Measurements from ENCODE around the gene SHC3. TPM values are rescaled to one million over a fixed set of nuclear protein-coding genes. Genes with fewer than 3 reads are reported as not detected.
A peak's percentile ranks its signal among the peaks of the same experiment; 100 is the strongest.

Gene SHC3
- total RNA-seq, 6 donors from 2014 or later = 11.0 to 22.0 (median 14.0) TPM

DNA sequence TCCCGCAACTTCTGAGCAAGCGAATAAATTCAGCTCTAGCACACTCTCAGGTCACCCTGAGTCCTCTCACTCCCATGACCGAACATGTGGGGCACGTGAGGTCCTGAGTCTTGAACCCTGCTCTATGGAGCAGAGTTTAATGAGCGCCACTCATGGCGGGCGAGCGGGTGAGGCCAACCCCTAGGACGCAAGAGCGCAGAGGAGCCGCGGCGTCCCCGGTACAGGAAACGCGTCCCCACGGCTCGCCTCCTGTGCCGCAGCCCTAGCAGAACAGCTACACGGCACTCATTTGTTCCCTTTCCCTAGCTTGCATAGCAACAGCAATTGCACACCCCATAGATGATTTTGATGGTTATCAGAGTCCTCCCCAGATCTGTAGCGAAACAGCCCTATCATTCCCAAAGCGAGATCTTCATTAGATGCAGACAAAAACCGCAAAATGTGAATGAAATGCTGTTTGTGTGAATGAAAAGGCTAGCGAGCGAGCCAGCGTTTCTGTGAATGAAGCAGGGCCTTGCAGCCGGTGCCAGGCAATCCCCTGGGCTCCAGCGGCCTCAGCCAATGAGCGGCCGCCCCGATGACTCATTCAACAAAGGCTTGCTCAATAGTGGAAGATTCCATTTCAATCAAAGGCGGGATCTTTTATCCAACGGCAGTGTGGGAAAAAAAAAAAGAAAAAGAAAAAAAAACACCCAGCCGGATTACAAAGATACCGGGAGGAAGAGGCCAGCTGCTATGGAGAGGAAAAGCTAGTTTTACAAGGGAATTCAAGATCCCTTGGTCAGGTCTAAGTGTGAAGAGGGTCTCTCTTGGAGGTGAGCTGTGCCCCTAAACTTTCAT is 1.5 kb upstream of the SHC3 start:
- Histone ChIP-seq H3K27me3 (peaks cover 0 to 10% (median 5%) of the 10 kb centered on the region in 4 donors), H3K27ac (peak overlapping the region; percentile 81 to 88 (median 86)), H3K9me3 (no peaks in the 10 kb centered on the region), H3K4me1 (peaks cover 21 to 30% (median 26%) of the 10 kb centered on the region in 4 donors), H3K36me3 (no peaks in the 10 kb centered on the region), H3K4me3 (peak overlapping the region; percentile 25 to 59 (median 38))
- ATAC-seq (ENCODE audit: low FRiP score in 2 of 2) (peak; percentile 89 to 91), DNase-seq (peak; percentile 88 to 90)
- TF ChIP-seq EP300 (IDR thresholded peaks at IDR 0.05) = no peak
- TF ChIP-seq POLR2AphosphoS5 (IDR thresholded peaks at IDR 0.05) = peak; percentile 38 to 82
- peak in 2 of 4 donors; percentile 36 to 80 for TF ChIP-seq POLR2A (IDR thresholded peaks at IDR 0.05)
- WGBS, 2 donors = 1 to 2% methylated on average over 24 to 35 of the region's 35 CpGs

DNA sequence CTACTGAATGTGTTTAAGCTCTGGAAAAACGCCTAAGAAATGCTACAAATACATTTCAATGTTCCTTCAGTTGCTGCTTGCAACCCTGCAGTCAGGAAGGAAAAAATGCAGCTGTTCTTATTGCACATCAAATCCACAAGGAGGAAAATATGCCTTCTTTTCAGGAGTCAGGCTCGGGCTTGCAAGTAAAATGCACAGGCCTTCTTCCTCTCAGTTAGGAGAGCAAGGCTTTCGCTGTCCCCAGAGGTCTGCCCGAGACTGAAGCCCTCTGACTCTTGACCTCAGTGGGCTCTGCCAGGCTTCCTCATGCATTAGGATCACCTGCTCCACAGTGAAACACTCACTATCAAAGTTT is 899 bp upstream of the SHC3 start:
- TF ChIP-seq POLR2AphosphoS5 (IDR thresholded peaks at IDR 0.05) (no peak), EP300 (IDR thresholded peaks at IDR 0.05) (no peak), POLR2A (IDR thresholded peaks at IDR 0.05) (no peak)
- TF ChIP-seq, protein P1, sequence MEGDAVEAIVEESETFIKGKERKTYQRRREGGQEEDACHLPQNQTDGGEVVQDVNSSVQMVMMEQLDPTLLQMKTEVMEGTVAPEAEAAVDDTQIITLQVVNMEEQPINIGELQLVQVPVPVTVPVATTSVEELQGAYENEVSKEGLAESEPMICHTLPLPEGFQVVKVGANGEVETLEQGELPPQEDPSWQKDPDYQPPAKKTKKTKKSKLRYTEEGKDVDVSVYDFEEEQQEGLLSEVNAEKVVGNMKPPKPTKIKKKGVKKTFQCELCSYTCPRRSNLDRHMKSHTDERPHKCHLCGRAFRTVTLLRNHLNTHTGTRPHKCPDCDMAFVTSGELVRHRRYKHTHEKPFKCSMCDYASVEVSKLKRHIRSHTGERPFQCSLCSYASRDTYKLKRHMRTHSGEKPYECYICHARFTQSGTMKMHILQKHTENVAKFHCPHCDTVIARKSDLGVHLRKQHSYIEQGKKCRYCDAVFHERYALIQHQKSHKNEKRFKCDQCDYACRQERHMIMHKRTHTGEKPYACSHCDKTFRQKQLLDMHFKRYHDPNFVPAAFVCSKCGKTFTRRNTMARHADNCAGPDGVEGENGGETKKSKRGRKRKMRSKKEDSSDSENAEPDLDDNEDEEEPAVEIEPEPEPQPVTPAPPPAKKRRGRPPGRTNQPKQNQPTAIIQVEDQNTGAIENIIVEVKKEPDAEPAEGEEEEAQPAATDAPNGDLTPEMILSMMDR (IDR thresholded peaks at IDR 0.05) = peak in 1 of 6 experiments; percentile 7
- peaks cover 0 to 10% (median 5%) of the 10 kb centered on the region in 4 donors for H3K27me3 ChIP-seq
- no peak for DNase-seq

DNA sequence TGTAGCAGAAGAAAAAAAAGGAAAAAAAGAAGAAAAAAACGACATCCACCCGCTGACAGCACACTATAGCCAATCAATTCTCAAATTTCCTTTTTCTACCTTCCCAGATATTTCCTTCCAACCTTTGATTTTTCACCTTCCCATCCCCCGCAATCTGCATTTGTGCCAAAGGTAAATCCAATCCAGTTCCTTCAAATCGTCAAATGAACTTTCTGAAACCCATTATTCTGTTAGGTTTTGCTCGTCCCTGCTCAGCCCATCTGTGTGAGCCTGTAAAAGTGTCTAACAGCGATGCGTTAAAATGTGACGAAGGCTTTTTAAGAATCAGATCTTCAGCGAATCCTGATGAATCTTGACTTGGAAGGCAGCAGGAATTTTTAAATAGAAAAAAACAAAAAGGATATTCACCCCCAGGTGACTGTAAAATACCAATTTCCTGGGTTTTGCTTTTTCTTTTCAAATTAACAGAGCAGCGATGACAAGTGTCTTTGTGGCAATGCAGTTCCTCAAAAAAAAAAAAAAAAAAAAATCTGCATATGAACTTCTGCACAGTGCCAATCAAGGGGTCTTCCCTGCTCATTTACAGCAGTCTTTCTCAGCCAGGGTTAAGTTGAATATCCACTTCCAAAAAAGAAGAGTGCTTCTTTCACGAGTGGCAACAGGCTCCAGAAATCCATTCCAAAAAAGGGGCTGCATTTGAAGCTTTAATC is 367 bp upstream of the SHC3 start:
- 42% methylated on average over 11 of the region's 11 CpGs for WGBS, 2 donors
- peaks cover 0 to 10% (median 5%) of the 10 kb centered on the region in 4 donors for H3K27me3 ChIP-seq
- H3K4me3 ChIP-seq = peak overlapping the region in 3 of 4 donors; percentile 50 to 59 (median 56)
- peak overlapping the region; percentile 81 to 88 (median 86) for H3K27ac ChIP-seq
- TF ChIP-seq EP300 (IDR thresholded peaks at IDR 0.05) (no peak), POLR2AphosphoS5 (IDR thresholded peaks at IDR 0.05) (no peak), POLR2A (IDR thresholded peaks at IDR 0.05) (no peak)
- TF ChIP-seq, protein P1 (IDR thresholded peaks at IDR 0.05) = no peak
- DNase-seq (no peak), ATAC-seq (ENCODE audit: low FRiP score in 2 of 2) (no peak)
- H3K9me3 ChIP-seq = no peaks in the 10 kb centered on the region
- no peaks in the 10 kb centered on the region for H3K36me3 ChIP-seq
- H3K4me1 ChIP-seq = peaks cover 21 to 30% (median 26%) of the 10 kb centered on the region in 4 donors

More for the DNA sequence above, 899 bp upstream of the SHC3 start:
- Histone ChIP-seq H3K9me3 (no peaks in the 10 kb centered on the region), H3K4me1 (peaks cover 21 to 30% (median 26%) of the 10 kb centered on the region in 4 donors), H3K36me3 (no peaks in the 10 kb centered on the region), H3K27ac (peak overlapping the region; percentile 81 to 88 (median 86)), H3K4me3 (peak overlapping the region; percentile 25 to 59 (median 38))
- ATAC-seq (ENCODE audit: low FRiP score in 2 of 2) = no peak
- 19 to 29% methylated on average over 4 of the region's 4 CpGs for whole genome bisulfite sequencing, 2 donors

DNA sequence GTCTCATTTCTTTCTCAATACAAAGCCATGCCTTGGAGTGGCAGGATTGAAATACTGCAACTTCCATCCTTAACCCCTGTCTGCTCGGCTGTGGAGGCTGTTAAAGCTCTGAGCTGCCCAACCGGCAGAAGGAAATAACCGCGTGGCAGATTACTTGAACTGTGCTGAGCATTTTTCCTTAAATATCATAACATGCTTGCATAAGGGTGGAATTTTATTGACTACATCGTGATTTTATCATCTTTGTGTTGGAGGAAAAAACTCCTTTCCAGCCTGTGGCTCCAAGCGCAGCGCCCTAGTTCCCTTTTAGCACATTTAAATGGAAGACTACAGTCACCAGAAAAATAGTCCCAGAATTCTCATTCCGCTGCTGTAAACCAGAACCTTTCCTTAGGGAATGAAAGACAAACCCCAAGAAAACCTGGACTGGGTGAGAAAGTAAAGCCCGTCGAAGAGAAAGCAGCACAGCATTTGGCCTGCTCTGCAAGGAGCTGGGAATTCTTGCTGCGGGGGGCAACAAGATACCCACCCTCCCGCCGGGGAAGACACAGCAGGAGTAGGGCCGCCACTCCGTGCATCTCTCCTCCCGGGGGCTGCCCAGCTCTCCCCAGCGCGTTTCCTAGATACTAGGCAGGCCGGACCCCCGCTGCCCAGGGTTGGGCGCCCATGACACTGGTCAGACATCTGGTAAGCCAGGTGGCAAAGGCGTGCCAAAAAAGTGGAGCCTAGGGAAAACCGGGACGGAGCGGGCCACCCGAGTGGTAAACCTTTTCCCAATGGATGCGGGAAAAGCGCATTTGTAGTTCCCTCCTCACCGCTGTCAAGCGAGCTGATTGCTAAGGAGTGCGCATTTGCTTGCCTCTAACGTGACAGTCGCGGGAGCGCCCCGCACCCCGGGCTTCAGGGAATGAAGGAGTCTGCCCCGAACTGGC is 1.3 kb downstream of the SHC3 start:
- DNase-seq (no peak), ATAC-seq (ENCODE audit: low FRiP score in 2 of 2) (no peak)
- peaks cover 0 to 10% (median 5%) of the 10 kb centered on the region in 4 donors for H3K27me3 ChIP-seq
- peak overlapping the region; percentile 23 to 88 (median 84) for H3K27ac ChIP-seq
- H3K4me3 ChIP-seq = peak overlapping the region in 3 of 4 donors; percentile 50 to 59 (median 56)
- peaks cover 21 to 30% (median 26%) of the 10 kb centered on the region in 4 donors for H3K4me1 ChIP-seq
- no peaks in the 10 kb centered on the region for H3K36me3 ChIP-seq
- TF ChIP-seq POLR2AphosphoS5 (IDR thresholded peaks at IDR 0.05) (no peak), POLR2A (IDR thresholded peaks at IDR 0.05) (peak in 1 of 4 donors; percentile 14), EP300 (IDR thresholded peaks at IDR 0.05) (no peak)
- TF ChIP-seq, protein P1 (IDR thresholded peaks at IDR 0.05) = no peak
- no peaks in the 10 kb centered on the region for H3K9me3 ChIP-seq
- 3 to 7% methylated on average over 20 to 37 of the region's 38 CpGs for WGBS, 2 donors

Data from upper lobe of left lung (tissue), 6 donors.